T-helper 2 cell treated with Interferon-gamma antibody and Interleukin-4, amounts not matched to agents 5 μg/mL and 100 μg/mL, for 36 hours (primary cell): Measurements from ENCODE around the gene TDRD9.

Source experiments
- DNase-seq: peaks from one replicate; pipeline ENCODE4 v3.0.0; 2021; ENCODE audit warnings: low spot score
- H3K27ac Mint-ChIP-seq: one replicate; pipeline ENCODE4 v1.8.0; 2021; ENCODE audit warnings: mild to moderate bottlenecking, mixed read lengths
- H3K27me3 Mint-ChIP-seq: one replicate; pipeline ENCODE4 v1.8.0; 2021; ENCODE audit warnings: low read depth, mixed read lengths
- H3K36me3 Mint-ChIP-seq: one replicate; pipeline ENCODE4 v1.8.0; 2021; ENCODE audit warnings: low read depth, mixed read lengths
- H3K4me1 Mint-ChIP-seq: one replicate; pipeline ENCODE4 v1.8.0; 2021; ENCODE audit warnings: low read depth, mixed read lengths
- H3K4me3 Mint-ChIP-seq: one replicate; pipeline ENCODE4 v1.8.0; 2022; ENCODE audit warnings: mild to moderate bottlenecking, moderate library complexity, mixed read lengths
- H3K9me3 Mint-ChIP-seq: one replicate; pipeline ENCODE4 v1.8.0; 2021; ENCODE audit warnings: mixed read lengths

TDRD9 gene

GRCh38 chr14:103923863-103924262 is 4.4 kb upstream of the TDRD9 start:
- Mint-ChIP-seq H3K9me3 (no peaks in the 10 kb centered on the region), H3K4me3 (no peak overlapping the region), H3K27ac (no peak overlapping the region), H3K27me3 (peaks cover 7% of the 10 kb centered on the region), H3K36me3 (no peaks in the 10 kb centered on the region), H3K4me1 (peaks cover 9% of the 10 kb centered on the region)
- DNase-seq = no peak

- Mint-ChIP-seq H3K4me3 (no peak overlapping the region), H3K9me3 (no peaks in the 10 kb centered on the region), H3K36me3 (no peaks in the 10 kb centered on the region), H3K27ac (no peak overlapping the region), H3K4me1 (peaks cover 7% of the 10 kb centered on the region), H3K27me3 (peaks cover 7% of the 10 kb centered on the region)
- DNase-seq = no peak
These were observed 2.9 kb upstream of the TDRD9 start for GRCh38 chr14:103925316-103925715.

- Mint-ChIP-seq H3K27ac (no peak overlapping the region), H3K4me3 (no peak overlapping the region), H3K9me3 (no peaks in the 10 kb centered on the region), H3K27me3 (peaks cover 7% of the 10 kb centered on the region), H3K36me3 (no peaks in the 10 kb centered on the region), H3K4me1 (peaks cover 7% of the 10 kb centered on the region)
- no peak for DNase-seq
These were observed 690 bp upstream of the TDRD9 start for GRCh38 chr14:103927566-103927965.

DNA sequence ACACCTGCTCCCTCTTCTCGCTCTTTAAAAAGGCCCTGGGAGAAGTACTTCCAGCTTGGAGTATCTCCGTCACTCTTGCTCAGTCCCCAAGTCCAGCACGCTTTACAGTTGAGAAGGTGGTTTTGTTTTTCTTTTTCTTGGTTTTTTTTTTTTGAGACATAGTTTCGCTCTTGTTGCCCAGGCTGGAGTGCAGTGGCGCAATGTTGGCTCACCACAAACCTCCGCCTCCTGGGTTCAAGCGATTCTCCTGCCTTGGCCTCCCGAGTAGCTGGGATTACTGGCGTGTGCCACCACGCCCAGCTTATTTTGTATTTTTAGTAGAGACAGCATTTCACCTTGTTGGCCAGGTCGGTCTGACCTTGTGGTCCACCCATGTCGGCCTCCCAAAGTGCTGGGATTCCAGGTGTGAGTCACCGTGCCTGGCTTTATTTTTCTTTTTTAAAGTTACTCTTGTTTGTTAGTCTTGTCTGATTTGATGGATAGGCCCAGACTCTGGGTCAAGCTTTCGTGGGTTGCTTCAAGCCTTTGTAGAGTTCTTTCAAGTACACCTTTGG is 1.9 kb downstream of the TDRD9 start:
- Mint-ChIP-seq H3K4me1 (peaks cover 9% of the 10 kb centered on the region), H3K9me3 (no peaks in the 10 kb centered on the region)
- DNase-seq = no peak

GRCh38 chr14:103931422-103931821 is 3.2 kb downstream of the TDRD9 start:
- no peak for DNase-seq
- H3K4me1 Mint-ChIP-seq = peaks cover 9% of the 10 kb centered on the region
- no peaks in the 10 kb centered on the region for H3K9me3 Mint-ChIP-seq
- no peak overlapping the region for H3K4me3 Mint-ChIP-seq
- H3K27ac Mint-ChIP-seq = no peak overlapping the region
- no peaks in the 10 kb centered on the region for H3K27me3 Mint-ChIP-seq
- no peaks in the 10 kb centered on the region for H3K36me3 Mint-ChIP-seq

More for the DNA sequence above, 1.9 kb downstream of the TDRD9 start:
- Mint-ChIP-seq H3K36me3 (no peaks in the 10 kb centered on the region), H3K4me3 (no peak overlapping the region), H3K27me3 (no peaks in the 10 kb centered on the region), H3K27ac (no peak overlapping the region)

DNA sequence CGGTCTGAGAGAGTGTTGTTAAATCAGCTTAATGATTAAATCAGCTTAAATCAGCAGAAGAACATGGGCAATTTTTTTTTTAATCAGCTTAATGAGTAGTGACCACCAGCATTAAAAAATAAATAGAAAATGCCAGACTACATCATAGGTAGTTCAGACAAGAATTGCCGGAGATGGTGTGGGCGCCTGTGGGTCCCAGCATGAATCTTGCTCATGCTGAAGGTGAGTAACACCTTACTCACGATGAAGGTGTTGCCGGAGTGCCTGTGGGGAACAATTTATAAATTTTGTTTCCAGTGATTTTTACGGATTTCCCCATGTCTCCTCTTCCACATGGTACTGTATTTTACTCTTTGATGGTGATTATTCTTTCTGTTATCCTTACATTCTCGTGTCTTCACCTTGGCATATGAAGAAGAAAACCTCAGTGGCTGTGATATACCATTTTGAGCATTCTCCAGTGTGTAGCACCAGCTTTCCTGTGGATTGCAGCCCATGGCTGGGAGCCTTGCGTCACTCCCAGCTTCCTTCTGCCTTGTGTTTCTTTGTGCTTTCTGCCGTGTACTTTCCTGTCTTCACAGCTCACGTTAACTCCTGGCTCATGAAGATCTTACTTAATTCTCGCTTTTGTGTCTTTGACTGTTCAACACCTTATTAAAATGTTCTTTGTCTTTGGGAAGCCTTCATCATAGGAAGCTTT is 4.7 kb downstream of the TDRD9 start:
- DNase-seq = no peak
- Mint-ChIP-seq H3K36me3 (no peaks in the 10 kb centered on the region), H3K27ac (no peak overlapping the region), H3K4me1 (peaks cover 9% of the 10 kb centered on the region), H3K9me3 (no peaks in the 10 kb centered on the region), H3K4me3 (no peak overlapping the region), H3K27me3 (peaks cover 6% of the 10 kb centered on the region)

DNA sequence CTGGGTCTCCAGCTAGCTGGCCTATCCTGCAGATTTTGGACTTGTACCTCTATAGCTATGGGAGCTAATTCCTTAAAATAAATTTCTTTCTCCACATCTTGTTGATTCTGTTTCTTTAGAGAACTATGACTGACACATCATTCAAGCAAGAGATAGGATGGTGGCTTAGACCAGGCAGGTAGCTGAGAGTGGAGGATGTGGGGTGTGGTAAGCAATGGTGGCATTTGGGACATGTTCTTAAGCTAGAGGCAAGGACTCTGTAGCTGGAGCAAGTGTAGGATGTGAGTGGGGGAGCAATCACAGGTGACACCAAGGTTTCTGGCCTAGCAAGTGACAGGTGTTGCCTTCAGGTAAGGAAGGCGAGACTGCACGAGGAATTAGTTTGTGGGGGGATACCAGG is 6.8 kb downstream of the TDRD9 start:
- no peaks in the 10 kb centered on the region for H3K9me3 Mint-ChIP-seq
- H3K4me3 Mint-ChIP-seq = no peak overlapping the region
- no peak overlapping the region for H3K27ac Mint-ChIP-seq
- peaks cover 10% of the 10 kb centered on the region for H3K27me3 Mint-ChIP-seq
- no peaks in the 10 kb centered on the region for H3K36me3 Mint-ChIP-seq
- DNase-seq = no peak
- H3K4me1 Mint-ChIP-seq = peaks cover 9% of the 10 kb centered on the region

- Mint-ChIP-seq H3K36me3 (no peaks in the 10 kb centered on the region), H3K27me3 (peaks cover 23% of the 10 kb centered on the region), H3K27ac (no peak overlapping the region), H3K9me3 (no peaks in the 10 kb centered on the region), H3K4me3 (no peak overlapping the region), H3K4me1 (no peaks in the 10 kb centered on the region)
- no peak for DNase-seq
These were observed 13.2 kb downstream of the TDRD9 start for GRCh38 chr14:103941462-103941861.

GRCh38 chr14:103941973-103942736 is 13.9 kb downstream of the TDRD9 start, which contains the start of gene RD3L:
TSS of gene RD3L (minus strand) at chr14:103942529. CDS start at chr14:103941695, 834 bp downstream.
- H3K27me3 Mint-ChIP-seq = peaks cover 28% of the 10 kb centered on the region
- no peak within 1 kb of the TSS for H3K4me3 Mint-ChIP-seq
- no peak within 1 kb of the TSS for H3K27ac Mint-ChIP-seq
- H3K9me3 Mint-ChIP-seq = peaks cover 4% of the 10 kb centered on the region
- H3K36me3 Mint-ChIP-seq = no peaks in the 10 kb centered on the region
- no peaks in the 10 kb centered on the region for H3K4me1 Mint-ChIP-seq
- DNase-seq = no peak

DNA sequence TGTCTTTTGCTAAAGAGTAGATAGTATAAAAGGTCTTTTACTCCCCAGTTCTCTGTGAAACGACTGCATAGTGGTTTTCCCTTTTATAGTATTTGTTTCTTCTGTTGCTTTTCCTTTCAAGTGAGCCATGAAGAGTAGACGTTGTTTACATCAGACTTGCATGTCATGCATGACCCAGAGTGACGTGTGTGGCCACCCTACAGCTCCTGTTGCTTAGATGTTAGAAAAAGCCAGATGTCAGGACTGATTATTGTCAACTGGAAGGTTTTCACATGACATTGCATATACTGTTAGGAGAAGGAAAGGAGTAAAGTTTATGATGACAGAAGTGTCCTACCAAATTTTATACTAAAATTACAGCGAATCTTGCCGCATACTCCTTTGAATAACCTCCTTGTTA is 15.4 kb downstream of the TDRD9 start:
- Mint-ChIP-seq H3K9me3 (peaks cover 4% of the 10 kb centered on the region), H3K4me1 (no peaks in the 10 kb centered on the region), H3K4me3 (no peak overlapping the region), H3K27ac (no peak overlapping the region), H3K36me3 (no peaks in the 10 kb centered on the region), H3K27me3 (peaks cover 24% of the 10 kb centered on the region)
- no peak for DNase-seq

DNA sequence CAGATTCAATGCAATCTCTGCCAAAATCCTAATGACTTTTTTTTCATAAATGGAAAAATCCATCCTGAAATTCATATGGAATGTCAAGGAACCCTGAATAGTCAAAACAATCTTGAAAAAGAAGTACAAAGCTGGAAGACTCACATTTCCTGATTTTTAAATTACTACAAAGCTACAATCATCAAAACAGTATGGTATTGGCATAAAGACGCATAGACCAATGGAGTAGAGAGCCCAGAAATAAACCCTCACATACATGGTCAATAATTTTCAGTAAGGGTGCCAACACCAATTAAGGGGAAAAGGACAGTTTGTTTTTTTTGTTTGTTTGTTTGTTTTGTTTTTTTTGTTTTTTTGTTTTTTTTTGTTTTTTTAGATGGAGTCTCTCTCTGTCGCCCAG is 18.7 kb downstream of the TDRD9 start:
- H3K4me1 Mint-ChIP-seq = no peaks in the 10 kb centered on the region
- H3K9me3 Mint-ChIP-seq = peaks cover 4% of the 10 kb centered on the region
- DNase-seq = no peak
- no peaks in the 10 kb centered on the region for H3K36me3 Mint-ChIP-seq
- no peak overlapping the region for H3K27ac Mint-ChIP-seq
- H3K27me3 Mint-ChIP-seq = peaks cover 10% of the 10 kb centered on the region
- H3K4me3 Mint-ChIP-seq = no peak overlapping the region

GRCh38 chr14:103948442-103948841 is 20.2 kb downstream of the TDRD9 start:
- Mint-ChIP-seq H3K9me3 (peaks cover 4% of the 10 kb centered on the region), H3K27ac (no peak overlapping the region), H3K4me3 (no peak overlapping the region), H3K27me3 (peaks cover 13% of the 10 kb centered on the region), H3K4me1 (no peaks in the 10 kb centered on the region), H3K36me3 (no peaks in the 10 kb centered on the region)
- DNase-seq = no peak

DNA sequence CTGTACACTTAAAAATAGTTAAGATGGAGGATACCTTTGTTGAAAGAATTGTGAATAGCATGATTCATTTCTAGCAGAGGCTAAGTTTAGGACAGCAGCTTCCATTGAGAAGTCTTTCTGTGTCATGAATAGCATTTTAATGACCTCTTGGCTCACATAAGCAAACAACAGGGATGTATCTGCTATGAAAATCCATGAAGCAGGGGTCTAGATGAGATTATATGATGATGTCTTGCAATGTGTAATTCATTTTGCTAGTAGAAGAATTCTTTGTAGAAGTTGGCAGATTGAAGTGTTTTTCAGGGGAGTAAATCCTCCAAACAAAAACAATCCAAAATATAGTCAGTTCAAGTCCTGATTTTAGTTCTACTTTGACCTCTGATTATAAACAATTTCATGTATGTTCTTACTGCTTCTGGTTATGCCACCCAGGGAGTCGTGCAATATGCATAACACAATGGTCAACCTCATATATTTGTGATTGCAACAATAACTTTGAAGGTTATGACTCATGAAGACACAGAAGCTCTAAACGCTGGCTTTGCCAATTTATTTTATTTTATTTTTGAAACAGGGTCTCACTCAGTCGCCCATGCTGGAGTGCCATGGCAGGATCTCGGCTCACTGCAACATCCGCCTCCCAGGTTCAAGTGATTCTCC is 21.0 kb downstream of the TDRD9 start:
- no peak for DNase-seq
- Mint-ChIP-seq H3K27me3 (peaks cover 13% of the 10 kb centered on the region), H3K27ac (no peak overlapping the region), H3K9me3 (peaks cover 4% of the 10 kb centered on the region), H3K36me3 (no peaks in the 10 kb centered on the region), H3K4me3 (no peak overlapping the region), H3K4me1 (no peaks in the 10 kb centered on the region)
